H9 (cell line): ENCODE results near the gene CCDC122. TPM values are rescaled to one million over a fixed set of nuclear protein-coding genes. Genes with fewer than 3 reads are reported as not detected.

Experiments used
- DNase-seq: peaks from one replicate; pipeline ENCODE4 v3.0.0-alpha.2; 2017
- H2AFZ ChIP-seq: one replicate; pipeline ENCODE4 v1.6.1; 2013; ENCODE audit warnings: mild to moderate bottlenecking, low read length, control low read depth, moderate library complexity
- H2AK5ac ChIP-seq: 2 replicates; pipeline ENCODE4 v1.6.1; 2013; ENCODE audit warnings: low read length, control low read depth, mixed read lengths; ENCODE audit not compliant: insufficient read length
- H2BK120ac ChIP-seq: one replicate; pipeline ENCODE4 v1.6.1; 2013; ENCODE audit warnings: low read depth, mild to moderate bottlenecking, low read length, control low read depth, inconsistent platforms; ENCODE audit not compliant: poor library complexity, severe bottlenecking
- H2BK12ac ChIP-seq: 2 replicates; pipeline ENCODE4 v1.6.1; 2013; ENCODE audit warnings: low read length, control low read depth, mixed read lengths, low read depth; ENCODE audit not compliant: insufficient read length
- H2BK15ac ChIP-seq: 2 replicates; pipeline ENCODE4 v1.6.1; 2013; ENCODE audit warnings: low read depth, low read length, control low read depth
- H2BK20ac ChIP-seq: one replicate; pipeline ENCODE4 v1.6.1; 2013; ENCODE audit warnings: low read depth, mild to moderate bottlenecking, low read length, control low read depth, inconsistent platforms; ENCODE audit not compliant: poor library complexity, severe bottlenecking
- H2BK5ac ChIP-seq: 2 replicates; pipeline ENCODE4 v1.6.1; 2013; ENCODE audit warnings: low read length, control low read depth, mixed read lengths; ENCODE audit not compliant: insufficient read length
- H3K14ac ChIP-seq: 2 replicates; pipeline ENCODE4 v1.6.1; 2013; ENCODE audit warnings: low read length, control low read depth; ENCODE audit not compliant: insufficient read depth
- H3K18ac ChIP-seq: 2 replicates; pipeline ENCODE4 v1.6.1; 2013; ENCODE audit warnings: low read depth, mild to moderate bottlenecking, mixed read lengths, low read length, control low read depth; ENCODE audit not compliant: insufficient read length
- H3K23ac ChIP-seq: 2 replicates; pipeline ENCODE4 v1.6.1; 2013; ENCODE audit warnings: low read length, control low read depth, mixed read lengths, low read depth; ENCODE audit not compliant: insufficient read length
- H3K23me2 ChIP-seq: 2 replicates; pipeline ENCODE4 v1.6.1; 2013; ENCODE audit warnings: low read depth, mild to moderate bottlenecking, mixed read lengths, low read length, control low read depth; ENCODE audit not compliant: insufficient read length, poor library complexity, severe bottlenecking
- H3K27ac ChIP-seq: 2 replicates; pipeline ENCODE4 v1.5.1; 2013; ENCODE audit warnings: low read length, control low read depth, mixed read lengths, low read depth; ENCODE audit not compliant: insufficient read length
- H3K27me3 ChIP-seq: 2 replicates; pipeline ENCODE4 v1.6.1; 2013; ENCODE audit warnings: low read length, control low read depth, inconsistent platforms; ENCODE audit not compliant: insufficient read depth
- H3K4ac ChIP-seq: 2 replicates; pipeline ENCODE4 v1.6.1; 2013; ENCODE audit warnings: low read depth, mild to moderate bottlenecking, control low read depth, inconsistent platforms, low read length, moderate library complexity
- H3K4me1 ChIP-seq: 2 replicates; pipeline ENCODE4 v1.6.1; 2013; ENCODE audit warnings: low read length, control low read depth, inconsistent platforms; ENCODE audit not compliant: insufficient read depth
- H3K4me2 ChIP-seq: 2 replicates; pipeline ENCODE4 v1.6.1; 2013; ENCODE audit warnings: low read length, control low read depth, mixed read lengths; ENCODE audit not compliant: insufficient read length, insufficient read depth
- H3K56ac ChIP-seq: 2 replicates; pipeline ENCODE4 v1.6.1; 2013; ENCODE audit warnings: low read depth, mild to moderate bottlenecking, mixed read lengths, low read length, control low read depth; ENCODE audit not compliant: insufficient read length
- H3K79me1 ChIP-seq: 2 replicates; pipeline ENCODE4 v1.6.1; 2013; ENCODE audit warnings: low read depth, mild to moderate bottlenecking, moderate library complexity, low read length, control low read depth, inconsistent platforms; ENCODE audit not compliant: insufficient read depth, poor library complexity, severe bottlenecking
- H3K79me2 ChIP-seq: 2 replicates; pipeline ENCODE4 v1.6.1; 2013; ENCODE audit warnings: low read length, control low read depth, inconsistent platforms; ENCODE audit not compliant: insufficient read depth
- H3K9ac ChIP-seq: 2 replicates; pipeline ENCODE4 v1.6.1; 2013; ENCODE audit warnings: low read length, control low read depth, mixed read lengths; ENCODE audit not compliant: insufficient read length; ENCODE audit errors: extremely low read depth
- H3K9me3 ChIP-seq: one replicate; pipeline ENCODE4 v1.6.1; 2013; ENCODE audit warnings: low read depth, low read length, inconsistent platforms; ENCODE audit not compliant: control insufficient read depth
- H3T11ph ChIP-seq: one replicate; pipeline ENCODE4 v1.6.1; 2013; ENCODE audit warnings: mild to moderate bottlenecking, low read length, control low read depth, inconsistent platforms
- H4K20me1 ChIP-seq: one replicate; pipeline ENCODE4 v1.6.1; 2013; ENCODE audit not compliant: control insufficient read depth, insufficient read length, insufficient read depth
- H4K5ac ChIP-seq: 2 replicates; pipeline ENCODE4 v1.6.1; 2013; ENCODE audit warnings: low read depth, mild to moderate bottlenecking, mixed read lengths, low read length, control low read depth; ENCODE audit not compliant: insufficient read length
- H4K8ac ChIP-seq: replicated peaks from 2 replicates; pipeline ENCODE4 v1.6.1; 2013; ENCODE audit warnings: low read length, control low read depth, mixed read lengths, low read depth; ENCODE audit not compliant: insufficient read length
- H4K91ac ChIP-seq: 2 replicates; pipeline ENCODE4 v1.6.1; 2013; ENCODE audit warnings: low read depth, mild to moderate bottlenecking, moderate library complexity, mixed read lengths, low read length, control low read depth; ENCODE audit not compliant: insufficient read length
- H3K27ac Mint-ChIP-seq, 3 experiments: 2 replicates in 2 of 3; 3 replicates in 1 of 3; pipeline ENCODE4 v1.8.0; 2020 to 2021; ENCODE audit warnings: mixed read lengths in 3 of 3, mild to moderate bottlenecking in 1 of 3, moderate library complexity in 1 of 3
- H3K27me3 Mint-ChIP-seq: 2 replicates; pipeline ENCODE4 v1.8.0; 2021; ENCODE audit warnings: low read depth, mild to moderate bottlenecking, moderate library complexity, mixed read lengths
- H3K36me3 Mint-ChIP-seq, 3 experiments: 2 replicates in 2 of 3; 3 replicates in 1 of 3; pipeline ENCODE4 v1.8.0; 2020 to 2021; ENCODE audit warnings: low read depth in 3 of 3, mixed read lengths in 3 of 3; ENCODE audit not compliant: insufficient read depth in 1 of 3
- H3K4me1 Mint-ChIP-seq, 2 experiments: 2 replicates each; pipeline ENCODE4 v1.8.0; 2020; ENCODE audit warnings: mixed read lengths in 2 of 2
- H3K4me3 Mint-ChIP-seq, 2 experiments: 2 replicates in 1 of 2; 3 replicates in 1 of 2; pipeline ENCODE4 v1.8.0; 2020 to 2021; ENCODE audit warnings: mild to moderate bottlenecking in 2 of 2, mixed read lengths in 2 of 2, moderate library complexity in 1 of 2
- H3K9me3 Mint-ChIP-seq, 2 experiments: 2 replicates in 1 of 2; 3 replicates in 1 of 2; pipeline ENCODE4 v1.8.0; 2020; ENCODE audit warnings: mild to moderate bottlenecking in 2 of 2, mixed read lengths in 2 of 2, moderate library complexity in 1 of 2
- WGBS: extraction: QIAGEN DNeasy Blood & Tissue Kit; methylation state at CpG from one replicate; pipeline ENCODE4 v1.1.7; 2013; ENCODE audit warnings: missing lambda C conversion rate, low lambda C conversion rate, mixed read lengths; ENCODE audit not compliant: insufficient read length; ENCODE audit errors: extremely low coverage; 5-methylcytosine and 5-hydroxymethylcytosine counted together
- total RNA-seq: library from RNA; stranded (reverse); gene quantifications from 2 replicates; pipeline ENCODE4 v1.2.1, GENCODE V29; 2021
- TF ChIP-seq, protein P1 (sequence below): fragments of 200-600 bp; sonication (generic); conservative IDR thresholded peaks from 3 replicates; pipeline ENCODE4 v1.8.0; 2021; ENCODE audit warnings: antibody characterized with exemption, mild to moderate bottlenecking

CCDC122 gene
- total RNA-seq, 1 experiment from 2014 or later = 5.6 TPM

DNA sequence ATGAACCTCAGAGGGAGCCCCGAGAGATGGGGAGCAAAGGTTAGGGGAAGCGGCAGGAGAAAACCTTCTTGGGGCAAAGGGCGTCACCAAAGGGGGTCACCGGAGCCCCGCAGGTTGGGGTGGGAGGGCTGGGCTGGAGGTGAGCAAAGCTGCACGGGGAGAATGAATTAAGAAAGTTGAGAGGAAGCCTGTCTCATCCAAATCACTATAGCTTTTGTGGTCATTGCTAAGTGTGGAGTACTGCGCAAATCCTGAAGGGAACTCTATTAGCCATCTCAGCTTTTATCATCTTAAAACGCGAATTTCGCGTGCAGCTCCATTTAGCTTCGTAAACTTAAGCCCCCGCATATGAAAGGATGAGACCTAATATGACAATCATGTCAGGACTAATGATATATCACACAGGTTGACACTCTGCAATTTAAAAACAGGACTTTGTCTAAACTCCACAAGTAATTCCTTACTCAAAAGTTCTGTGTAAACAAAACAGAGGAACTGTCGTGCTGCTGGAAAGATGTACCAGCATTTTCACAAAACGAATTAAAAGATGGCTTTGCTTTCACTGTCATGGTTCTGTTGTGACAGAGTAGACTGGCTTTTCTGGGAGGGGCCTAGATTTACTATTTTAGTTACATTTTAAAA is 795 bp upstream of the CCDC122 start:
- H3K9me3 Mint-ChIP-seq = peaks cover 0 to 3% of the 10 kb centered on the region in 2 experiments; a peak in 1 of 5 replicates
- H3K27ac ChIP-seq = no peak overlapping the region
- no peak overlapping the region for H2BK15ac ChIP-seq
- H3K4me3 Mint-ChIP-seq = peak overlapping the region; percentile 82 to 92
- H3K27me3 ChIP-seq = peaks cover 3% of the 10 kb centered on the region; the same call in 1 of the 2 replicates
- H3K79me1 ChIP-seq = no peaks in the 10 kb centered on the region
- H3K27ac Mint-ChIP-seq = peak overlapping the region in 1 of 3 experiments; percentile 75; a peak in 1 of 7 replicates
- no peak overlapping the region for H3T11ph ChIP-seq
- TF ChIP-seq, protein P1, sequence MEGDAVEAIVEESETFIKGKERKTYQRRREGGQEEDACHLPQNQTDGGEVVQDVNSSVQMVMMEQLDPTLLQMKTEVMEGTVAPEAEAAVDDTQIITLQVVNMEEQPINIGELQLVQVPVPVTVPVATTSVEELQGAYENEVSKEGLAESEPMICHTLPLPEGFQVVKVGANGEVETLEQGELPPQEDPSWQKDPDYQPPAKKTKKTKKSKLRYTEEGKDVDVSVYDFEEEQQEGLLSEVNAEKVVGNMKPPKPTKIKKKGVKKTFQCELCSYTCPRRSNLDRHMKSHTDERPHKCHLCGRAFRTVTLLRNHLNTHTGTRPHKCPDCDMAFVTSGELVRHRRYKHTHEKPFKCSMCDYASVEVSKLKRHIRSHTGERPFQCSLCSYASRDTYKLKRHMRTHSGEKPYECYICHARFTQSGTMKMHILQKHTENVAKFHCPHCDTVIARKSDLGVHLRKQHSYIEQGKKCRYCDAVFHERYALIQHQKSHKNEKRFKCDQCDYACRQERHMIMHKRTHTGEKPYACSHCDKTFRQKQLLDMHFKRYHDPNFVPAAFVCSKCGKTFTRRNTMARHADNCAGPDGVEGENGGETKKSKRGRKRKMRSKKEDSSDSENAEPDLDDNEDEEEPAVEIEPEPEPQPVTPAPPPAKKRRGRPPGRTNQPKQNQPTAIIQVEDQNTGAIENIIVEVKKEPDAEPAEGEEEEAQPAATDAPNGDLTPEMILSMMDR = no peak
- H3K4me2 ChIP-seq = peak overlapping the region; percentile 76
- H2BK120ac ChIP-seq = no peak overlapping the region
- WGBS = no CpG with 5 or more reads among the region's 15 CpGs
- no peak overlapping the region for H4K91ac ChIP-seq
- H3K27me3 Mint-ChIP-seq = peaks cover 14% of the 10 kb centered on the region
- peaks cover 14% of the 10 kb centered on the region for H3K23me2 ChIP-seq
- no peak overlapping the region for H2BK12ac ChIP-seq
- H3K9me3 ChIP-seq = no peaks in the 10 kb centered on the region
- H3K14ac ChIP-seq = peak overlapping the region; percentile 89; the same call in 1 of the 2 replicates
- peaks cover 4% of the 10 kb centered on the region for H3K4me1 ChIP-seq
- no peak overlapping the region for H3K4ac ChIP-seq
- H2BK20ac ChIP-seq = no peak overlapping the region
- no peaks in the 10 kb centered on the region for H3K79me2 ChIP-seq
- H3K18ac ChIP-seq = no peak overlapping the region
- no peak overlapping the region for H2AFZ ChIP-seq
- no peak overlapping the region for H3K56ac ChIP-seq
- DNase-seq = no peak
- peaks cover 0 to 6% (median 0%) of the 10 kb centered on the region in 3 experiments; a peak in 3 of 7 replicates for H3K36me3 Mint-ChIP-seq
- H4K8ac ChIP-seq = no peak overlapping the region
- H4K5ac ChIP-seq = no peak overlapping the region
- H3K9ac ChIP-seq = peak overlapping the region; percentile 15
- no peak overlapping the region for H2AK5ac ChIP-seq
- no peak overlapping the region for H2BK5ac ChIP-seq
- peaks cover 36 to 40% of the 10 kb centered on the region in 2 experiments for H3K4me1 Mint-ChIP-seq
- no peak overlapping the region for H3K23ac ChIP-seq
- no peaks in the 10 kb centered on the region for H4K20me1 ChIP-seq
